Sigmoid colon (tissue), 7 donors: ENCODE measurements around the gene TRAPPC12. TPM values are rescaled to one million over a fixed set of nuclear protein-coding genes. Genes with fewer than 3 reads are reported as not detected.

Source experiments
- DNase-seq: peaks from one replicate; pipeline ENCODE4 v3.0.0-alpha.2; 2019
- H3K27ac ChIP-seq, 4 donors: fragments of 200-600 bp; sonication (generic); one replicate each; pipeline ENCODE4 v1.5.1; 2016 to 2019; ENCODE audit warnings: mild to moderate bottlenecking in 1 of 4
- H3K27me3 ChIP-seq, 3 donors: fragments of 200-600 bp; sonication (generic); one replicate each; pipeline ENCODE4 v1.5.1; 2019; ENCODE audit warnings: mild to moderate bottlenecking in 1 of 3
- H3K36me3 ChIP-seq, 4 donors: fragments of 200-600 bp; sonication (generic); one replicate each; pipeline ENCODE4 v1.5.1; 2016 to 2019
- H3K4me1 ChIP-seq, 4 donors: fragments of 200-600 bp; sonication (generic); one replicate each; pipeline ENCODE4 v1.5.1; 2017 to 2019
- H3K4me3 ChIP-seq, 4 donors: fragments of 200-600 bp; sonication (generic); one replicate each; pipeline ENCODE4 v1.5.1; 2017 to 2019; ENCODE audit warnings: mild to moderate bottlenecking in 2 of 4, moderate library complexity in 1 of 4
- H3K9me3 ChIP-seq, 4 donors: fragments of 200-600 bp in 3 of 4; sonication (generic) in 3 of 4; one replicate each; pipeline versions ENCODE4 v1.5.1 to v1.6.1; 2013 to 2019
- CTCF ChIP-seq, 4 experiments: fragments of 450-650 bp in 3 of 4; fragments of 200-600 bp in 1 of 4; IDR thresholded peaks; one replicate each; pipeline ENCODE4 v1.5.1; 2016 to 2019; ENCODE audit warnings: antibody characterized with exemption in 4 of 4, mild to moderate bottlenecking in 3 of 4, moderate library complexity in 2 of 4
- EP300 ChIP-seq, 4 donors: sonication (generic); formaldehyde crosslinking; IDR thresholded peaks; one replicate each; pipeline ENCODE4 v1.6.1; 2017; ENCODE audit warnings: antibody characterized with exemption in 4 of 4
- POLR2A ChIP-seq, 2 donors: fragments of 450-650 bp; IDR thresholded peaks; one replicate each; pipeline ENCODE4 v1.6.1; 2016; ENCODE audit warnings: antibody characterized with exemption in 2 of 2, mild to moderate bottlenecking in 2 of 2, moderate library complexity in 2 of 2
- POLR2AphosphoS5 ChIP-seq, 4 donors: sonication (generic); formaldehyde crosslinking; IDR thresholded peaks; one replicate each; pipeline ENCODE4 v1.6.1; 2017; ENCODE audit warnings: antibody characterized with exemption in 4 of 4
- WGBS, 2 donors: extraction: QIAGEN DNeasy Blood & Tissue Kit; methylation state at CpG; one replicate each; pipeline ENCODE4 v1.1.7; 2013; 5-methylcytosine and 5-hydroxymethylcytosine counted together
- intact Hi-C: fragments of 100-400 bp; cut with DNase I; formaldehyde crosslinking; loops from one replicate; pipeline ENCODE4 v1.15.1; 2023
- polyA plus RNA-seq, 3 donors: library from polyadenylated mRNA; stranded (reverse); fragments of 200-250 nt; gene quantifications; one replicate each; pipeline ENCODE4 v1.2.3, GENCODE V29; 2013
- total RNA-seq, 4 donors: library from RNA; depleted of rRNA; stranded (reverse); fragments of >200 nt; gene quantifications; one replicate each; pipeline ENCODE4 v1.1.0, GENCODE V29; 2016
- donor health status: healthy with polysubstance abuse.
- donor health status: Bipolar disorder and iron deficiency.
- donor health status: healthy.

TRAPPC12 gene
- total and polyA plus RNA-seq, 7 donors, result 22.7 to 79.5 (median 50.5) TPM

DNA sequence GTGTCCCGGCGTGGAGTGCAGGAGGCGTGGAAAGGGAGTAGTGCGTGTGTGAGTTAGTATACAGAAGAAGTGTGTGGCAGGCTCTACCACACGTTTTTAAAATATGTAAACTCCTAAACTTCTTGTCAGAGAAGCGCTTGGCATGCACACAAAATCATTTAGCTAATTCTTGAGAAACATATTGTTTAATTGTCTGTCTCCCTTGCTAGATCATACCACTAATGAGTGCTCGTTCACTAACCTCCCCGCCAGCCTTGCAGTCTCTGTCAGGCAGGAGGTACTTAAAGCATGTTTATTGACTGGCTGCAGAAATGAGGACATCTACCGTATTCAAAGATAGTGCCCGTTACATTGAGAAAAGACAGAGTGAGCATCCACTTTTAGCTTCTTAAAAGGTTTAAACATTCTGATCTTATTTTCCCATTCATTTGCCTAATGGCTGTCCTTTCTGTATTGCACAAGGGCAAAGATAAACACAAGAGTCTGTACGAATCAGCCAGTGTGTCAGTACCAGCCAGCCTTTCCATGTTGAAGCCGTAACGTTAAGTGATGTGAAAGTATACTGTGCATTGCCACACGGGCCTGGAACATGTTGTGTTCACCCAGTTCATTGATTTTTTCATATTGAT is 41.4 kb downstream of the TRAPPC12 start:
- Histone ChIP-seq H3K9me3 (no peaks in the 10 kb centered on the region), H3K4me3 (no peak overlapping the region), H3K27ac (peak overlapping the region in 1 of 4 donors; percentile 11), H3K27me3 (no peaks in the 10 kb centered on the region), H3K4me1 (peaks cover 0 to 6% (median 0%) of the 10 kb centered on the region in 4 donors), H3K36me3 (peaks cover 0 to 55% (median 30%) of the 10 kb centered on the region in 4 donors)
- 90 to 95% methylated on average over 14 of the region's 14 CpGs for WGBS, 2 donors
- no peak for DNase-seq
- intact Hi-C loops, result no loop called here
- TF ChIP-seq CTCF (IDR thresholded peaks at IDR 0.05) (no peak), POLR2AphosphoS5 (IDR thresholded peaks at IDR 0.05) (no peak)

DNA sequence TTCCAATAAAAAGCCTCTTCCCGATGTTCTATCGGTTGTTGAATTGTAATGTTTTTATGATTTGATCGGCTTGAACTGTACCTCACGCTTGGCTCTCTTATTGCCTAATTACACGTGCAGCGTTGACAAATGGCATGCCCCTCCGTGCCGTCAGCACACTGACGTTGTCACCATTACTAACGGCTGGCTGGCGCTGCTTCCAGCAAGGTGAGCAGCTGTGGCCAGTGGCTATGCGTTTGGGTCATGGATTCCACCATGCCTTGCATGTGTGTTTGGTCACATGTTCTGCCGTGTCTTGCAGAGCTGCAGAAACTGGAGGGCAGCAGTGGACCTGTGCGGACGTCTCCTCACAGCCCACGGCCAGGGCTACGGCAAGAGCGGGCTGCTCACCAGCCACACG is 42.1 kb downstream of the TRAPPC12 start:
- Histone ChIP-seq H3K27ac (no peak overlapping the region), H3K27me3 (no peaks in the 10 kb centered on the region), H3K36me3 (peaks cover 5 to 62% (median 33%) of the 10 kb centered on the region in 4 donors), H3K9me3 (no peaks in the 10 kb centered on the region), H3K4me1 (peaks cover 0 to 6% (median 0%) of the 10 kb centered on the region in 4 donors), H3K4me3 (no peak overlapping the region)
- no peak for DNase-seq
- TF ChIP-seq POLR2A (IDR thresholded peaks at IDR 0.05) (no peak), POLR2AphosphoS5 (IDR thresholded peaks at IDR 0.05) (no peak), CTCF (IDR thresholded peaks at IDR 0.05) (no peak), EP300 (IDR thresholded peaks at IDR 0.05) (no peak)
- WGBS, 2 donors, result 91 to 92% methylated on average over 19 of the region's 19 CpGs
- intact Hi-C loops, result no loop called here

- Histone ChIP-seq H3K27me3 (no peaks in the 10 kb centered on the region), H3K4me1 (peaks cover 0 to 6% (median 0%) of the 10 kb centered on the region in 4 donors), H3K4me3 (no peak overlapping the region), H3K27ac (no peak overlapping the region), H3K36me3 (peaks cover 7 to 64% (median 34%) of the 10 kb centered on the region in 4 donors), H3K9me3 (no peaks in the 10 kb centered on the region)
- TF ChIP-seq POLR2A (IDR thresholded peaks at IDR 0.05) (no peak), EP300 (IDR thresholded peaks at IDR 0.05) (no peak), POLR2AphosphoS5 (IDR thresholded peaks at IDR 0.05) (no peak), CTCF (IDR thresholded peaks at IDR 0.05) (no peak)
- 79 to 86% methylated on average over 16 of the region's 16 CpGs for WGBS, 2 donors
- DNase-seq, result no peak
- intact Hi-C loops, result no loop called here
Measured at GRCh38 chr2:3422161-3422779, 42.8 kb downstream of the TRAPPC12 start.

GRCh38 chr2:3423492-3424170 is 44.1 kb downstream of the TRAPPC12 start:
- Histone ChIP-seq H3K4me1 (peaks cover 0 to 6% (median 0%) of the 10 kb centered on the region in 4 donors), H3K27ac (no peak overlapping the region), H3K27me3 (no peaks in the 10 kb centered on the region), H3K36me3 (peaks cover 7 to 66% (median 30%) of the 10 kb centered on the region in 4 donors), H3K4me3 (no peak overlapping the region), H3K9me3 (no peaks in the 10 kb centered on the region)
- no peak for DNase-seq
- intact Hi-C loops, result loop anchor here (2.0 kb wide), 1 partner anchor 227 kb away; no protein-coding TSS in a partner anchor
- TF ChIP-seq CTCF (IDR thresholded peaks at IDR 0.05) (peak; percentile 73 to 98 (median 89)), POLR2A (IDR thresholded peaks at IDR 0.05) (no peak)
- 73 to 74% methylated on average over 19 of the region's 19 CpGs for WGBS, 2 donors
